Right cardiac atrium (tissue), 5 donors: Measurements from ENCODE around the gene RRAGC. TPM values are rescaled to one million over a fixed set of nuclear protein-coding genes. Genes with fewer than 3 reads are reported as not detected.

Experiments used
- ATAC-seq, 2 donors: fragments of 200-7000 bp; cut with Tn5 transposase; one replicate each; pipeline versions ENCODE4 v1.8.0 to v1.9.1; 2020; ENCODE audit warnings: moderate library complexity in 2 of 2, mild to moderate bottlenecking in 1 of 2
- DNase-seq, 3 donors: peaks; one replicate each; pipeline ENCODE4 v3.0.0-alpha.2; 2020
- H3K27ac ChIP-seq: one replicate; pipeline ENCODE4 v1.5.1; 2013; ENCODE audit warnings: mild to moderate bottlenecking, low read length, control low read depth, moderate library complexity
- H3K27me3 ChIP-seq: one replicate; pipeline ENCODE4 v1.6.1; 2013; ENCODE audit not compliant: control insufficient read depth, insufficient read depth
- H3K4me1 ChIP-seq: one replicate; pipeline ENCODE4 v1.6.1; 2013; ENCODE audit warnings: low read length; ENCODE audit not compliant: control insufficient read depth, insufficient read depth
- H3K4me3 ChIP-seq: one replicate; pipeline ENCODE4 v1.5.1; 2013; ENCODE audit warnings: low read length, control low read depth
- H3K9me3 ChIP-seq: one replicate; pipeline ENCODE4 v1.6.1; 2013; ENCODE audit warnings: low read length; ENCODE audit not compliant: control insufficient read depth
- WGBS: extraction: QIAGEN DNeasy Blood & Tissue Kit; methylation state at CpG from one replicate; pipeline ENCODE4 v1.1.7; 2013; 5-methylcytosine and 5-hydroxymethylcytosine counted together
- intact Hi-C, 4 donors: fragments of 100-400 bp; cut with DNase I; formaldehyde crosslinking; loops; one replicate each; pipeline versions ENCODE4 v1.11.0 to v1.14.0; 2022 to 2023
- long read RNA-seq, 4 donors: library from polyadenylated mRNA; unstranded; transcript quantifications; one replicate each; pipeline ENCODE4 v2.0.0, GENCODE V29; 2020 to 2021
- polyA plus RNA-seq: library from polyadenylated mRNA; stranded (reverse); fragments of 200-250 nt; gene quantifications from one replicate; pipeline ENCODE4 v1.2.3, GENCODE V29; 2013
- total RNA-seq, 4 donors: library from RNA; stranded (reverse); fragmentation: NEBNext Ultra II Directional; extraction: Animal tissue kit (Norgen Biotek cat#: 25700); gene quantifications; one replicate each; pipeline ENCODE4 v1.2.1, GENCODE V29; 2021
- donor health status: healthy with polysubstance abuse.
- donor health status: DM: no; HTN: yes; CAD: no.
- donor health status: DM: no; HTN: no; CAD: no.
- donor health status: DM: no; HTN: yes; CAD: no; lungs with severe emphysema.
- donor health status: DM: yes; HTN: yes; CAD: no.

Gene RRAGC, protein sequence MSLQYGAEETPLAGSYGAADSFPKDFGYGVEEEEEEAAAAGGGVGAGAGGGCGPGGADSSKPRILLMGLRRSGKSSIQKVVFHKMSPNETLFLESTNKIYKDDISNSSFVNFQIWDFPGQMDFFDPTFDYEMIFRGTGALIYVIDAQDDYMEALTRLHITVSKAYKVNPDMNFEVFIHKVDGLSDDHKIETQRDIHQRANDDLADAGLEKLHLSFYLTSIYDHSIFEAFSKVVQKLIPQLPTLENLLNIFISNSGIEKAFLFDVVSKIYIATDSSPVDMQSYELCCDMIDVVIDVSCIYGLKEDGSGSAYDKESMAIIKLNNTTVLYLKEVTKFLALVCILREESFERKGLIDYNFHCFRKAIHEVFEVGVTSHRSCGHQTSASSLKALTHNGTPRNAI
- total RNA-seq (10 to 100 TPM; 16.2 to 21.8 (median 18.7) TPM), polyA plus RNA-seq (12.5 TPM)
- long read RNA-seq, donor 1, transcript RRAGC-201 (7 exons, 2,732 nt): major isoform, 45 of 49 reads
- long read RNA-seq, donor 1, partial matches to known transcripts: 0 of 49 reads
- long read RNA-seq, donor 1, other reads (novel, unspliced or antisense): 4 of 49 reads
- long read RNA-seq, donor 2, transcript RRAGC-201 (7 exons, 2,732 nt): major isoform, 17 of 18 reads
- long read RNA-seq, donor 2, partial matches to known transcripts: 1 of 18 reads
- long read RNA-seq, donor 2, other reads (novel, unspliced or antisense): 0 of 18 reads
- long read RNA-seq, donor 3, partial matches to known transcripts: 0 of 3 reads
- long read RNA-seq, donor 3, other reads (novel, unspliced or antisense): 0 of 3 reads
- long read RNA-seq, donor 4, transcript RRAGC-201 (7 exons, 2,732 nt): major isoform, 26 of 27 reads
- long read RNA-seq, donor 4, partial matches to known transcripts: 1 of 27 reads
- long read RNA-seq, donor 4, other reads (novel, unspliced or antisense): 0 of 27 reads

GRCh38 chr1:38859561-38860453 is at the start of gene RRAGC:
Gene RRAGC (minus strand): TSS chr1:38859772. CDS start chr1:38859646, 126 bp downstream.
- Histone ChIP-seq H3K9me3 (no peaks in the 10 kb centered on the region), H3K27ac (peak within 1 kb of the TSS; percentile 87), H3K4me1 (peaks cover 8% of the 10 kb centered on the region), H3K4me3 (peak within 1 kb of the TSS; percentile 90), H3K27me3 (no peaks in the 10 kb centered on the region)
- under 1% methylated on average over 70 of the region's 70 CpGs for WGBS
- DNase-seq: peak; percentile 100
- intact Hi-C loops: loop anchor here in 3 of 4 donors (10.0 kb wide), 2 partner anchors 135 to 235 kb away; partner anchors contain the start of gene AKIRIN1 (in 2 of the 3)
- peak; percentile 99 for ATAC-seq

- Histone ChIP-seq H3K27ac (no peak overlapping the region), H3K4me1 (no peaks in the 10 kb centered on the region), H3K27me3 (no peaks in the 10 kb centered on the region), H3K4me3 (no peak overlapping the region), H3K9me3 (no peaks in the 10 kb centered on the region)
- DNase-seq (no peak), ATAC-seq (no peak)
- intact Hi-C loops: no loop called here
- WGBS: 78% methylated on average over 13 of the region's 13 CpGs
Measured at GRCh38 chr1:38908821-38909220, 49.2 kb upstream of the RRAGC start.

GRCh38 chr1:38905985-38906384 is 46.4 kb upstream of the RRAGC start:
- H3K4me3 ChIP-seq: no peak overlapping the region
- ATAC-seq (no peak), DNase-seq (no peak)
- no peak overlapping the region for H3K27ac ChIP-seq
- intact Hi-C loops: no loop called here
- WGBS: over 99% methylated on average over 2 of the region's 2 CpGs
- no peaks in the 10 kb centered on the region for H3K4me1 ChIP-seq
- no peaks in the 10 kb centered on the region for H3K9me3 ChIP-seq
- H3K27me3 ChIP-seq: no peaks in the 10 kb centered on the region

- ATAC-seq: peak in 1 of 2 donors; percentile 56
- H3K4me3 ChIP-seq: no peak overlapping the region
- no peaks in the 10 kb centered on the region for H3K27me3 ChIP-seq
- 51% methylated on average over 4 of the region's 4 CpGs for WGBS
- H3K4me1 ChIP-seq: peaks cover 2% of the 10 kb centered on the region
- intact Hi-C loops: no loop called here
- no peak overlapping the region for H3K27ac ChIP-seq
- no peak for DNase-seq
- H3K9me3 ChIP-seq: no peaks in the 10 kb centered on the region
Measured at GRCh38 chr1:38899560-38899959, 40.0 kb upstream of the RRAGC start.

DNA sequence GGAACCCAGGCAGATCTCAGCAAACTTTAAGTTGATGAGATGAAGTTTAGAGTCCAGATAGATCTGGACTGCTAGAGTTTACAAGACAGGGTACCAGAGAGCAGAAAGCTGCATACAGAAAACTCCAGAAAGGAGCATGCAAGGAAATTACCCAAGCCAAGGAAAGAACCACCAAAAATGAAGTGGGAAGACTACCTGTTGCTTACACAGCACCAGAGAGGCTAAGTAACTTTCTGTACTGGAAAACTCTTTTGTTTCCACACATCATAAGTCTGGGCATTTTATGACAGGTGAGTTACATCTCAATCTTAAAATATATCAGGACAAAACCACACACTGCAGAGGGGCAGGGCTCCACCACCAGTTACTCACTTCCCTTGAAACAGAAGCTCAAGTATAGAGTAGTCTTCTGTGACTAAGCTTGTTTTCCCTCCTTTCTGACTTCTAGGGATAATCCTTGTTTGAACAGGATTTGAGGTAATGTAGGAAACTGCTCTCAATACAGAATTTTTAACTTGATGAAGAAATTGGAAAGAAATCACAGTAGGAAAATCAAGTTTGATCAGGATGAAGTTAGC is 39.2 kb upstream of the RRAGC start:
- Histone ChIP-seq H3K9me3 (no peaks in the 10 kb centered on the region), H3K27ac (no peak overlapping the region), H3K27me3 (no peaks in the 10 kb centered on the region), H3K4me3 (no peak overlapping the region), H3K4me1 (peaks cover 2% of the 10 kb centered on the region)
- intact Hi-C loops: no loop called here
- ATAC-seq: no peak
- no peak for DNase-seq

DNA sequence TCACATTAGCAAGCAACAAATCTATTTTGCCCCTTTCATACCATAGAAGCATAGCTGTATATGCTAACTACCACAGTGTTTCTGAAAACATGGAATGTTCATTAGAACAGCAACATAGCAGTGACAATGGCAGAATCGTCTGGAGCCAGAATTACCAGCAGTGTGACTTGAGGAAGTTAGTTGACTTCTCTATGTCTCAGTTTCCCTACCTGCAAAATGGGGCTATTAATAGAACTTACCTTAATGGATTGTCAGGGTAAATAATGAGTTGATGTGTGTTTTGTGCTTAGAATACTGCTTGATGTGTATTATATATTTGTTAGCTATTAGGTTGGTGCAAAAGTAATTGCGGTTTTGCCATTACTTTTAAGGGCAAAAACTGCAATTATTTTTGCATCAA is 36.6 kb upstream of the RRAGC start:
- intact Hi-C loops: no loop called here
- Histone ChIP-seq H3K9me3 (no peaks in the 10 kb centered on the region), H3K27me3 (no peaks in the 10 kb centered on the region), H3K4me3 (no peak overlapping the region), H3K27ac (no peak overlapping the region), H3K4me1 (peaks cover 2% of the 10 kb centered on the region)
- WGBS: 83% methylated on average over 2 of the region's 2 CpGs
- ATAC-seq (no peak), DNase-seq (no peak)

DNA sequence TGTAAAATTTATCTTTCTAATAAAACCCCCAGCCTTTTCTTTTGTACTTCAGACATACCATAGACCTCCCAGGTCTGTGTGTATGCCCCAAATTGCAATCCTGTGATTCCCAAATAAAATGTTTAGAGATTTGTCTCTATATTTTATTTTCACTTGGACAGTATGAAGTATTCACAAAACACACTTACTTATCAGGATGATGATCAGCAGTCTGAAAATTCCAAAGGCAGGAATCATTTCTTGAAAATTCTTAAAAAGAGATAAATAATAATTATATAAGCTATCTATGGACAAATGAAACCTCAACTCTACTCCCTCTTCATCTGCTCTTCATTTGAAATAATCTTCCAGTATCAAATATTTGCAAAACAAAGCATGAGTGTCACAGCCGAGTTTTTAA is 33.4 kb upstream of the RRAGC start:
- Histone ChIP-seq H3K4me3 (no peak overlapping the region), H3K27ac (no peak overlapping the region), H3K9me3 (no peaks in the 10 kb centered on the region), H3K27me3 (no peaks in the 10 kb centered on the region), H3K4me1 (no peaks in the 10 kb centered on the region)
- ATAC-seq (no peak), DNase-seq (no peak)
- 82% methylated on average over 1 of the region's 1 CpG for WGBS
- intact Hi-C loops: no loop called here

DNA sequence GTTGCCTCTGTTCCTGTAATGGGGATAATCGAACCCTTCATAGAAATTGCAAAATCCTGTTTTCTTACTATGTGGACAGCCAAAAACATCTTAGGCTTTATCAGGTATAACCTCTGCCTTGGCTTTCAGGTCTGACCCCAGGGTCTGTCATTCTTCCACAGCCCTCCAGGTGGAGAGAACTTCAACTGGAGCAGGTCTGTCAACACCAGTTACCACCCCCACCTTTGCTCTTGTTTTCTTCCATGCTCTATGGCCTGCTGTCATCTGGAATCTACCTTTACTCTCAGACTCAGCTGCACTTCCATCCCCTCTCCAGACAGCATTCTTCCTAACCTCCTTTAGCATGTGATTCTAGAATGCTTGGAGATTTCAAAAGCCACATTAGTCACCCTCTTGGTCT is 32.2 kb upstream of the RRAGC start:
- no peak for ATAC-seq
- intact Hi-C loops: no loop called here
- Histone ChIP-seq H3K27me3 (no peaks in the 10 kb centered on the region), H3K9me3 (no peaks in the 10 kb centered on the region), H3K4me3 (no peak overlapping the region), H3K27ac (no peak overlapping the region), H3K4me1 (no peaks in the 10 kb centered on the region)
- DNase-seq: no peak
- WGBS: 87% methylated on average over 1 of the region's 1 CpG

GRCh38 chr1:38889589-38889988 is 30.0 kb upstream of the RRAGC start:
- DNase-seq (no peak), ATAC-seq (no peak)
- no peaks in the 10 kb centered on the region for H3K27me3 ChIP-seq
- H3K27ac ChIP-seq: no peak overlapping the region
- no peak overlapping the region for H3K4me3 ChIP-seq
- intact Hi-C loops: no loop called here
- 71% methylated on average over 5 of the region's 5 CpGs for WGBS
- H3K9me3 ChIP-seq: no peaks in the 10 kb centered on the region
- no peaks in the 10 kb centered on the region for H3K4me1 ChIP-seq
